Transverse colon (tissue), 4 donors: ENCODE results near the gene IL17REL. TPM values are rescaled to one million over a fixed set of nuclear protein-coding genes. Genes with fewer than 3 reads are reported as not detected.

Experiments used
- DNase-seq: peaks from one replicate; pipeline ENCODE4 v3.0.0-alpha.2; 2019
- H3K27ac ChIP-seq, 4 donors: fragments of 200-600 bp; sonication (generic); 2 replicates each; pipeline ENCODE4 v1.5.1; 2016 to 2018; ENCODE audit warnings: inconsistent platforms in 4 of 4
- H3K27me3 ChIP-seq: fragments of 200-600 bp; sonication (generic); 2 replicates; pipeline ENCODE4 v1.5.1; 2017; ENCODE audit warnings: inconsistent platforms
- H3K36me3 ChIP-seq, 4 donors: fragments of 200-600 bp; sonication (generic); 2 replicates each; pipeline ENCODE4 v1.5.1; 2017 to 2019; ENCODE audit warnings: inconsistent platforms in 4 of 4
- H3K4me1 ChIP-seq, 4 donors: fragments of 200-600 bp; sonication (generic); 2 replicates each; pipeline ENCODE4 v1.5.1; 2017 to 2020; ENCODE audit warnings: inconsistent platforms in 4 of 4
- H3K4me3 ChIP-seq, 4 donors: fragments of 200-600 bp; sonication (generic); 1 replicate in 1 of 4; 2 replicates in 3 of 4; pipeline versions ENCODE4 v1.5.1 to v1.6.1; 2017 to 2019; ENCODE audit warnings: inconsistent platforms in 4 of 4
- H3K9me3 ChIP-seq, 2 donors: fragments of 200-600 bp; sonication (generic); 2 replicates each; pipeline ENCODE4 v1.5.1; 2017 to 2019; ENCODE audit warnings: inconsistent platforms in 2 of 2
- CTCF ChIP-seq, 5 experiments: fragments of 200-600 bp in 3 of 5; fragments of 450-650 bp in 2 of 5; sonication (generic) in 3 of 5; IDR thresholded peaks; 1 replicate in 2 of 5; 2 replicates in 3 of 5; pipeline ENCODE4 v1.5.1; 2016 to 2017; ENCODE audit warnings: antibody characterized with exemption in 5 of 5, inconsistent platforms in 3 of 5, mild to moderate bottlenecking in 2 of 5, moderate library complexity in 1 of 5
- EP300 ChIP-seq: sonication (generic); formaldehyde crosslinking; IDR thresholded peaks from one replicate; pipeline ENCODE4 v1.6.1; 2017; ENCODE audit warnings: antibody characterized with exemption, low read depth
- POLR2A ChIP-seq: fragments of 450-650 bp; IDR thresholded peaks from one replicate; pipeline ENCODE4 v1.6.1; 2016; ENCODE audit warnings: antibody characterized with exemption, mild to moderate bottlenecking, moderate library complexity
- POLR2AphosphoS5 ChIP-seq, 3 donors: sonication (generic); formaldehyde crosslinking; IDR thresholded peaks; one replicate each; pipeline ENCODE4 v1.6.1; 2016; ENCODE audit warnings: antibody characterized with exemption in 3 of 3
- WGBS, 2 donors: methylation state at CpG; one replicate each; pipeline ENCODE4 v1.1.5; 2018; ENCODE audit warnings: low coverage in 1 of 2; 5-methylcytosine and 5-hydroxymethylcytosine counted together
- in situ Hi-C, 4 donors: fragments of 200-750 bp; cut with MboI; loops; one replicate each; pipeline versions ENCODE4 v1.15.0 to v1.15.1; 2017; ENCODE audit warnings: low sequenced_read_pairs in 3 of 4, low pct_ligation_motif_present in 1 of 4, low pct_unique_long_range_greater_than_20kb in 1 of 4
- intact Hi-C: fragments of 100-400 bp; cut with DNase I; formaldehyde crosslinking; loops from one replicate; pipeline ENCODE4 v1.15.1; 2023; ENCODE audit warnings: low total_unique reads
- total RNA-seq, 4 donors: library from RNA; depleted of rRNA; stranded (reverse); fragments of >200 nt; gene quantifications; one replicate each; pipeline ENCODE4 v1.1.0, GENCODE V29; 2016

The IL17REL gene
- total RNA-seq, 4 donors from 2014 or later = 0.32 to 2.2 (median 1.3) TPM

GRCh38 chr22:49951678-49951985, 60.9 kb downstream of the IL17REL start:
- H3K27ac ChIP-seq = peak overlapping the region; percentile 90 to 97 (median 94)
- no peaks in the 10 kb centered on the region for H3K27me3 ChIP-seq
- WGBS, 2 donors = 48% methylated on average over 4 of the region's 4 CpGs; no CpG with 5 or more reads in 1 of the 2 donors
- H3K9me3 ChIP-seq = no peaks in the 10 kb centered on the region
- no peaks in the 10 kb centered on the region for H3K36me3 ChIP-seq
- no peak overlapping the region for H3K4me3 ChIP-seq
- in situ Hi-C loops = loop anchor here in 1 of 4 donors (25.0 kb wide), 1 partner anchor 89 kb away; the partner anchor contains the start of gene ZBED4
- no peak for DNase-seq
- H3K4me1 ChIP-seq = peaks cover 19 to 52% (median 51%) of the 10 kb centered on the region in 4 donors
- intact Hi-C loops = no loop called here
- TF ChIP-seq POLR2A (no peak), POLR2AphosphoS5 (IDR thresholded peaks at IDR 0.05) (no peak), CTCF (IDR thresholded peaks at IDR 0.05) (no peak), EP300 (no peak)

- in situ Hi-C loops = loop anchor here in 1 of 4 donors (25.0 kb wide), 1 partner anchor 89 kb away; the partner anchor contains the start of gene ZBED4
- H3K9me3 ChIP-seq = no peaks in the 10 kb centered on the region
- H3K27me3 ChIP-seq = no peaks in the 10 kb centered on the region
- H3K4me1 ChIP-seq = peaks cover 19 to 57% (median 54%) of the 10 kb centered on the region in 4 donors
- intact Hi-C loops = no loop called here
- peak overlapping the region; percentile 90 to 97 (median 94) for H3K27ac ChIP-seq
- TF ChIP-seq POLR2AphosphoS5 (IDR thresholded peaks at IDR 0.05) (peak; percentile 66 to 92 (median 86)), CTCF (IDR thresholded peaks at IDR 0.05) (no peak), EP300 (peak; percentile 79), POLR2A (peak; percentile 77)
- peak; percentile 92 for DNase-seq
- H3K36me3 ChIP-seq = no peaks in the 10 kb centered on the region
- 51 to 79% methylated on average over 6 to 24 of the region's 28 CpGs for WGBS, 2 donors
- H3K4me3 ChIP-seq = no peak overlapping the region
These were observed 61.4 kb downstream of the IL17REL start for GRCh38 chr22:49951000-49951677.

- Histone ChIP-seq H3K36me3 (no peaks in the 10 kb centered on the region), H3K4me3 (no peak overlapping the region), H3K27me3 (no peaks in the 10 kb centered on the region), H3K4me1 (peaks cover 19 to 63% (median 59%) of the 10 kb centered on the region in 4 donors), H3K27ac (peak overlapping the region; percentile 90 to 97 (median 94)), H3K9me3 (no peaks in the 10 kb centered on the region)
- TF ChIP-seq POLR2AphosphoS5 (IDR thresholded peaks at IDR 0.05) (no peak), CTCF (IDR thresholded peaks at IDR 0.05) (no peak), POLR2A (no peak), EP300 (no peak)
- WGBS, 2 donors = 49 to 76% methylated on average over 4 to 14 of the region's 18 CpGs
- peak; percentile 61 for DNase-seq
- intact Hi-C loops = no loop called here
- in situ Hi-C loops = loop anchor here in 1 of 4 donors (25.0 kb wide), 1 partner anchor 88 kb away; the partner anchor contains the start of gene ZBED4
These were observed 62.1 kb downstream of the IL17REL start for GRCh38 chr22:49950396-49950994.

DNA sequence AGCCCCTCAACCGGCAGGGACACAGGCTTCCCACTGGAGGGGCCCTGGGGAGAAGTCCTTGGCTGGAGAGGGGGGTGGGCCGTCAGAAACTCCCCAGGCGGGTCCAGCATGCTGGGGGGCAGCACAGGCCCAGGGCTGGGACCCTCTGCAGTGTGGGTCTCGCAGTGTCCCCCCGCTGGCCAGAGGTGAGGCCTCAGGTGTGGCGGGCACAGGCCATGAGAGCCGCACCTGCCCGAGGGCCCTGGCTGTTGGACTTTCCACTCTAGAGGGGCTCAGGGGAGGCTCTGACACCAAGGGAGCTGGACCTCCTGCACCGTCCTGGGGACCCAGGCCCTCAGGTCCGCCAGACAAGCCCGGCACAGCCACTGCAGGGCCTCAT, 62.7 kb downstream of the IL17REL start:
- no peak for TF ChIP-seq EP300
- TF ChIP-seq POLR2AphosphoS5 (IDR thresholded peaks at IDR 0.05) = no peak
- no peak for TF ChIP-seq CTCF (IDR thresholded peaks at IDR 0.05)
- no peak for TF ChIP-seq POLR2A
- 71% methylated on average over 1 of the region's 11 CpGs; no CpG with 5 or more reads in 1 of the 2 donors for WGBS, 2 donors

More for the DNA sequence above, 62.7 kb downstream of the IL17REL start:
- no peaks in the 10 kb centered on the region for H3K36me3 ChIP-seq
- H3K4me3 ChIP-seq = no peak overlapping the region
- DNase-seq = no peak
- H3K4me1 ChIP-seq = peaks cover 19 to 63% (median 59%) of the 10 kb centered on the region in 4 donors
- no peaks in the 10 kb centered on the region for H3K27me3 ChIP-seq
- intact Hi-C loops = no loop called here
- H3K27ac ChIP-seq = peak overlapping the region; percentile 90 to 97 (median 94)
- in situ Hi-C loops = loop anchor here in 1 of 4 donors (25.0 kb wide), 1 partner anchor 88 kb away; the partner anchor contains the start of gene ZBED4
- no peaks in the 10 kb centered on the region for H3K9me3 ChIP-seq
